LNCaP clone FGC (cell line): ENCODE results near the gene PITPNC1.
"Not testable (repeated sequence)": the region's sequence is repeated elsewhere in the genome, so short reads cannot be mapped to it uniquely, and the experiment has no call there.

Experiments used
- DNase-seq: peaks from one replicate; pipeline ENCODE4 v3.0.0-alpha.2; 2011; ENCODE audit warnings: low read depth
- H3K4me3 ChIP-seq: 2 replicates; pipeline ENCODE4 v1.5.1; 2011; ENCODE audit warnings: mild to moderate bottlenecking, low read depth, low read length, control low read depth
- TF ChIP-seq, protein P1 (sequence below): IDR thresholded peaks from 2 replicates; pipeline ENCODE4 v1.5.1; 2012; ENCODE audit warnings: mild to moderate bottlenecking; ENCODE audit not compliant: control insufficient read depth, insufficient read depth; ENCODE audit errors: extremely low read depth

The PITPNC1 gene

DNA sequence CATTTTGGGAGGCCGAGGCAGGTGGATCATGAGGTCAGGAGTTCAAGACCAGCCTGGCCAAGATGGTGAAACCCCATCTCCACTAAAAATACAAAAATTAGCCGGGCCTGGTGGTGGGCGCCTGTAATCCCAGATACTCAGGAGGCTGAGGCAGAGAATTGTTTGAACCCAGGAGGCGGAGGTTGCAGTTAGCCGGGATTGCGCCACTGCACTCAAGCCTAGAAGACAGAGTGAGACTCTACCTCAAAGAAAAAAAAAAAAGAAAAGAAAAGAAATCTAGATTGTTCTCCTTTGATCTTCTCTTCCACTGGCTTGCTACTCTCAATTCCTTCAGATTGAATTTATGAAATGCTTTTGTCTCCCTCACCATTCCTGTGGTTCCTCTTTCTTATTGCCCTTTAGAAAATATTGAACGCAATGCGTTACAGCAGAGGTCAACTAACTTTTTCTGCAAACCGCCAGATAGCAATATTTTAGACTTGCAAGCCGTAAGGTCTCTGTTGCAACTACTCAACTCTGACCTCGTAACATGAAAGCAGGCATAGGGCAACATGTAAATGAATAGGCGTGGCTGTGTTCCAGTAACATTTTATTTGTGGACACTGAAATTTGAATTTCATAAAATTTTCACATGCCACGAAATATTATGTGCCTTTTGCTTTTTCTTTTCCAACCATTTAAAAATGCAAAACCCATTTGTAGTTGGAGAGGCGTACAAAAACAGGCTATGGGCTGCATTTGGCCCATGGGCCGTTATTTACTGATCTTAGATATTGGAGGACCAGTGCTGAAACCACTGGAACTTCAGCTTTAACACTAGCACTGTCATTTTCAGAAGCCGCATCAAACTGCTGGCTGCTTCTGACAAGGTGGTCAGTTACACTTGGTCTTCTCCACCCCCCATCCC, 24.8 kb downstream of the PITPNC1 start:
- TF ChIP-seq, protein P1, sequence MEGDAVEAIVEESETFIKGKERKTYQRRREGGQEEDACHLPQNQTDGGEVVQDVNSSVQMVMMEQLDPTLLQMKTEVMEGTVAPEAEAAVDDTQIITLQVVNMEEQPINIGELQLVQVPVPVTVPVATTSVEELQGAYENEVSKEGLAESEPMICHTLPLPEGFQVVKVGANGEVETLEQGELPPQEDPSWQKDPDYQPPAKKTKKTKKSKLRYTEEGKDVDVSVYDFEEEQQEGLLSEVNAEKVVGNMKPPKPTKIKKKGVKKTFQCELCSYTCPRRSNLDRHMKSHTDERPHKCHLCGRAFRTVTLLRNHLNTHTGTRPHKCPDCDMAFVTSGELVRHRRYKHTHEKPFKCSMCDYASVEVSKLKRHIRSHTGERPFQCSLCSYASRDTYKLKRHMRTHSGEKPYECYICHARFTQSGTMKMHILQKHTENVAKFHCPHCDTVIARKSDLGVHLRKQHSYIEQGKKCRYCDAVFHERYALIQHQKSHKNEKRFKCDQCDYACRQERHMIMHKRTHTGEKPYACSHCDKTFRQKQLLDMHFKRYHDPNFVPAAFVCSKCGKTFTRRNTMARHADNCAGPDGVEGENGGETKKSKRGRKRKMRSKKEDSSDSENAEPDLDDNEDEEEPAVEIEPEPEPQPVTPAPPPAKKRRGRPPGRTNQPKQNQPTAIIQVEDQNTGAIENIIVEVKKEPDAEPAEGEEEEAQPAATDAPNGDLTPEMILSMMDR = no peak
- H3K4me3 ChIP-seq = no peak overlapping the region
- no peak for DNase-seq

DNA sequence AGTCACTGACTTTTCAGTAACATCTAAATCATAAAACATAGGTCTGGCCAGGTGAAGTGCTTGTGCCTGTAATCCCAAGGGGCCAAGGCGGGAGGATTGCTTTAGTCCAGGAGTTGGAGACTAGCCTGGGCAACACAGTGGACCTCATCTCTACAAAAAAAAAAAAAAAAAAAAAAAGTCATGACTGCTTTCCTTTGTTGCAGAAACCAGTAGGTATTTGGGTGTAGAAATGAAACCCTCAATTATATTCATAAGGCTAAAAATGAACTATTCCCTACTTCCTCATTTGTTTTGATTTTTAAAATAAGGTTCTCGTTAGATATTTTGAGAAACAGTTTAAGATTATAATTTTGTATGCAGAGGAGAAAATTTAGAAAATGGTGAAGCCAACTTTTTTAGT, 26.0 kb downstream of the PITPNC1 start:
- DNase-seq = no peak
- TF ChIP-seq, protein P1 = no peak
- H3K4me3 ChIP-seq = no peak overlapping the region

DNA sequence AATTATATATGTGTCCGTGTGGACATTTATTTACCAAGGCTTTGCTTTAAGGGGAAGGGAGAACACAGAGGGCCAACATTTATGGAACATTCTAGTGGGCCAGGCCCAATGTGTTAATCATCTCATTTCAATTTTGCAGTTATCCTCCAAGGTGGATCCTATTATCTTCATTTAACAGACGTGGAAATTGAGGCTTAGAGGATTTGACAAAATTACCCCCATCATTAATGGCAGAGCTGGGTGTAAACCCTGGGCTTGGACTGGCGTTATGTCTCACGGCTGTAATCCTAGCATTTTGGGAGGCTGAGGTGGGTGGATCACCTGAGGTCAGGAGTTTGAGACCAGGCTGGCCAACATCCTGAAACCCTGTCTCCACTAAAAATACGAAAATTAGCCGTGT, 26.4 kb downstream of the PITPNC1 start:
- H3K4me3 ChIP-seq = no peak overlapping the region
- no peak for DNase-seq

DNA sequence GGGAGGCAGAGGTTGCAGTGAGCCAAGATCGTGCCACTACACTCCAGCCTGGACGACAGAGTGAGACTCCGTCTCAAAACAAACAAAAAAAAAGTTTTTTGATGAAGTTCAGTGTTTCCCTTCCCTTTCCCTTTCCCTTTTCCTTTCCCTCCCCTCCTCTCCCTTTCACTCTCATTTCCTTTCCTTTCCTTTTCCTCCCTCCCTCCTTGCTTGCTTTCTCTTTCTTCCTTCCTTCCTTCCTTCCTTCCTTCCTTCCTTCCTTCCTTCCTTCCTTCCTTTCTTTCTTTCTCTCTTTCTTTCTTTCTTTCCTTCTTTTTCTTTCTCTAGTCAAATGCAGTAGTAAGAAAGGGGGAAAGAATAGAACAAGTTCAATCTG, 31.4 kb downstream of the PITPNC1 start:
- H3K4me3 ChIP-seq, DNase-seq: not testable (repeated sequence)

More for the DNA sequence above, 26.4 kb downstream of the PITPNC1 start:
- TF ChIP-seq, protein P1 = no peak

DNA sequence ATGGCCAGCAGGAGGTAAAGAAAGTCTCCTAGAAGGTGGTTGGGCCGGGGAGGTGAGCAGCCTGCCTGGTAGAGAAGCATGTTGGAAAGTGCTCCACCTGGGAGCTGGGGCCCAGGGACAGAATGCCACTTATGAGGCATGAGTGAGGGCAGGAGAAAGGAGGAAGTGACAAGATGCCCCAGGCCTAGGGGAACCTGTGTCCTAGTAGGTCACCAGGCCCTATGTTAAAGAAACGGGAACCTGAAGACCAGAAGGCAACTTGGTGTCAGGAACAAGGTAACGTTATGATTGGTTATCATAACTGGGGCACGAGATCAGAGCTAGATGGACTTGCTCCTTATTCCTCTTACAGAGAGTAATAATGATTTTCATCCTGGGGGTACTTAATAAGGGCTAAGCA, 34.3 kb downstream of the PITPNC1 start:
- TF ChIP-seq, protein P1 = no peak
- DNase-seq = no peak

DNA sequence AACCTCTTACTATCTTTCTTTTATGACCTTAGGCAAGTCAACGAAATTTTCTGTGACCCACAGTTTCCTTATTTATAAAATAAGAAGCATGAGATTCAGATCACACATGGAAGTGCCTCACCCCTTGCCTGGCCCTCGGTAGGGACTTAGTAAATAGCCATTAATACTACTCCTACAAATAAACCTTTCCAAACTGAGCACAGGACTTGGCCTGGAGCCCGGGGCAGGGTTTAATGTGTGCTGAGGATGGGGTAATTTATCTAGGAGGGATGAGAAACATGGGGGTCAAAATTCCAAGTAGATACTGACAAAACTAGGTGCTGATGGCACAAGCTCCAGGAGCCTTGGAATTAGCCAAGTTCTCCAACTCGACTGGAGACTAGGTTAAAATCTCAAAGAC, 35.0 kb downstream of the PITPNC1 start:
- no peak for DNase-seq
- TF ChIP-seq, protein P1 = no peak
- no peak overlapping the region for H3K4me3 ChIP-seq

More for the DNA sequence above, 34.3 kb downstream of the PITPNC1 start:
- no peak overlapping the region for H3K4me3 ChIP-seq

DNA sequence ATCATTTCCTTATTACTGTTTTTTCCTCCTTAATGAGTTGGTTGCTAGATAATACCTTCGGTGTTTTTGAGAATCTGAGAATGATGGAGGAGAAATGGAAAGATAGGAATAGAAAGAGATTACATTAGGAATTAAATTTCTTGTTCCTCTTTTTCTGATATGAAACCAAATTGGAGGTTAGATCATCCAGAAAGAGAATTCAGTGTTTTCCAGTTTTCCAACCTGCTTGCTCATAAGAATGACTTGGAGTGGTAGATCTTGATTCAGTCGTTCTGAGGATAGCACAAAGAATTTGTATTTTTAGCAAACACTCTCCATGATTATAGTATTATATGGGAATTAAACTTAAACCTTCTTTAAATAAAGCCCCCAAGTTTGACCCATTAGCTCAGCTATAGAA, 35.9 kb downstream of the PITPNC1 start:
- TF ChIP-seq, protein P1 = no peak
- no peak overlapping the region for H3K4me3 ChIP-seq
- no peak for DNase-seq
